Erythroblast (primary cell): Measurements from ENCODE around the gene CTBP2.

Source experiments
- GATA1 ChIP-seq: IDR thresholded peaks from 2 replicates; pipeline ENCODE4 v1.6.1; 2011; ENCODE audit warnings: low read depth, mild to moderate bottlenecking, control low read depth, low read length, moderate library complexity
- POLR2A ChIP-seq: IDR thresholded peaks from 2 replicates; pipeline ENCODE4 v1.6.1; 2011; ENCODE audit warnings: mild to moderate bottlenecking, low read length

DNA sequence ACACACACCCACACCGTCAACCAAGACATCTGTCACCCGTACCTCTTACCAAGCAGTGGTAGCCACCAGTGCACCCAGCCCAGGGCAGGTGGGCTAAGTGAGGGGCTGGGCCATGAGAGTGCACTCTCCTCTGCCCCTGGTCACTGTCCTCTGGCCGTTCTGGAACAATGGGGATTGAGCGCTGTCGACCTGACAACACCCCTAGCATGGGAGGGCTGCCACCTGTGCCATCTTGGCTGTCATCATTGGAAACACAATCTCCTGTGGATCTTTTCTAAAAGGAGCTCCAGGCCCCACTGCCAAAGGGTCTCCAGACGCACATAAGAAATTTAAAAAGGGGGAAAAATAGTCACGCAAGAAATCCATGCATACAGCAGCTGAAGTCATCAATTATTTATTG is 80.1 kb downstream of the CTBP2 start:
- TF ChIP-seq POLR2A: no peak
- no peak for TF ChIP-seq GATA1
